ENCODE results near the gene THAP7. TPM values are rescaled to one million over a fixed set of nuclear protein-coding genes. Genes with fewer than 3 reads are reported as not detected.
A peak's percentile ranks its signal among the peaks of the same experiment; 100 is the strongest.

THAP7 gene
- total and polyA plus RNA-seq, 9 of the 15 experiments (the other 6 are each of a cell fraction or from before 2014, with no cell fraction given): 7.9 to 263 (median 84.1) TPM

DNA sequence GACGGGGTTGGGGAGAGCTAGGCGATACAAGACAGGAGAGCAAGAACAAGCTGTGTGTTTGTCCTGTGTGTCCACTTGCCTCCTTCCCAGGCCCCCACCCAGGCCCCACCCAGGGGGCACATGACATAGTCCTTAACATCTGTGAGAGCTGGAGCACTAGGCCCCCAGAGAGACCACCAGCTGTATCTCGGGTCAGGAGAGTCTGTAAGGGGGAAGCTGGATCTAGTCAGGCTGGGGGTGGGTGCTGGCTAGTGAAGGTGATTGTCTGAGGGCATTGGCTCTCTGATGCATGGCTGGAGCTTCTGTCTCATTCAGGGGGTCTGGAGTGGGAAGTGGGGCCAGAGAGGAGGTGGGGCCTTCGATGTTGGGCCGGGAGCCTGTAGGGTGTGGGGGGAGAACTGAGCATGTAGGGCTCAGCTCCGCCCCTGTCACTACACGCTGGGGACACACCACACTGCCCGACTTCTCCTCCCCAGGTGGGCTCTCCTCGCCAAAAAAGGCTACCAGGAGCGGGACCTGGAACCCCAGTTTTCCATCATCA lies 13.6 kb upstream of the THAP7 start (continued):
- TF ChIP-seq, protein P1, sequence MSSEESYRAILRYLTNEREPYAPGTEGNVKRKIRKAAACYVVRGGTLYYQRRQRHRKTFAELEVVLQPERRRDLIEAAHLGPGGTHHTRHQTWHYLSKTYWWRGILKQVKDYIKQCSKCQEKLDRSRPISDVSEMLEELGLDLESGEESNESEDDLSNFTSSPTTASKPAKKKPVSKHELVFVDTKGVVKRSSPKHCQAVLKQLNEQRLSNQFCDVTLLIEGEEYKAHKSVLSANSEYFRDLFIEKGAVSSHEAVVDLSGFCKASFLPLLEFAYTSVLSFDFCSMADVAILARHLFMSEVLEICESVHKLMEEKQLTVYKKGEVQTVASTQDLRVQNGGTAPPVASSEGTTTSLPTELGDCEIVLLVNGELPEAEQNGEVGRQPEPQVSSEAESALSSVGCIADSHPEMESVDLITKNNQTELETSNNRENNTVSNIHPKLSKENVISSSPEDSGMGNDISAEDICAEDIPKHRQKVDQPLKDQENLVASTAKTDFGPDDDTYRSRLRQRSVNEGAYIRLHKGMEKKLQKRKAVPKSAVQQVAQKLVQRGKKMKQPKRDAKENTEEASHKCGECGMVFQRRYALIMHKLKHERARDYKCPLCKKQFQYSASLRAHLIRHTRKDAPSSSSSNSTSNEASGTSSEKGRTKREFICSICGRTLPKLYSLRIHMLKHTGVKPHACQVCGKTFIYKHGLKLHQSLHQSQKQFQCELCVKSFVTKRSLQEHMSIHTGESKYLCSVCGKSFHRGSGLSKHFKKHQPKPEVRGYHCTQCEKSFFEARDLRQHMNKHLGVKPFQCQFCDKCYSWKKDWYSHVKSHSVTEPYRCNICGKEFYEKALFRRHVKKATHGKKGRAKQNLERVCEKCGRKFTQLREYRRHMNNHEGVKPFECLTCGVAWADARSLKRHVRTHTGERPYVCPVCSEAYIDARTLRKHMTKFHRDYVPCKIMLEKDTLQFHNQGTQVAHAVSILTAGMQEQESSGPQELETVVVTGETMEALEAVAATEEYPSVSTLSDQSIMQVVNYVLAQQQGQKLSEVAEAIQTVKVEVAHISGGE (CRISPR knock-in tag; IDR thresholded peaks at IDR 0.05): no peak
- TF ChIP-seq XRCC5 (IDR thresholded peaks at IDR 0.05; ENCODE audit: low read depth, low read length): no peak
- TF ChIP-seq, protein P2, sequence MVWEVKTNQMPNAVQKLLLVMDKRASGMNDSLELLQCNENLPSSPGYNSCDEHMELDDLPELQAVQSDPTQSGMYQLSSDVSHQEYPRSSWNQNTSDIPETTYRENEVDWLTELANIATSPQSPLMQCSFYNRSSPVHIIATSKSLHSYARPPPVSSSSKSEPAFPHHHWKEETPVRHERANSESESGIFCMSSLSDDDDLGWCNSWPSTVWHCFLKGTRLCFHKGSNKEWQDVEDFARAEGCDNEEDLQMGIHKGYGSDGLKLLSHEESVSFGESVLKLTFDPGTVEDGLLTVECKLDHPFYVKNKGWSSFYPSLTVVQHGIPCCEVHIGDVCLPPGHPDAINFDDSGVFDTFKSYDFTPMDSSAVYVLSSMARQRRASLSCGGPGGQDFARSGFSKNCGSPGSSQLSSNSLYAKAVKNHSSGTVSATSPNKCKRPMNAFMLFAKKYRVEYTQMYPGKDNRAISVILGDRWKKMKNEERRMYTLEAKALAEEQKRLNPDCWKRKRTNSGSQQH (CRISPR knock-in tag; IDR thresholded peaks at IDR 0.05): peak; percentile 92; the same call in 1 of the 2 replicates
- no peak for TF ChIP-seq GTF2E2 (tag; IDR thresholded peaks at IDR 0.05)
- TF ChIP-seq TCF3 (CRISPR knock-in tag; IDR thresholded peaks at IDR 0.05): no peak
- 0 out of 2 replicates have a peak, but pooled peaks have one; percentile 60 for TF ChIP-seq RFX7 (CRISPR knock-in tag; IDR thresholded peaks at IDR 0.05)
- TF ChIP-seq ZNF41 (CRISPR knock-in tag; conservative IDR thresholded peaks at IDR 0.05): 0 out of 2 replicates have a peak, but pooled peaks have one; percentile 8
- no peak; the same call in 1 of the 2 replicates for TF ChIP-seq CREB1 (IDR thresholded peaks at IDR 0.05)
- no peak for TF ChIP-seq CREB1 (CRISPR knock-in tag; IDR thresholded peaks at IDR 0.05)
- TF ChIP-seq, protein P3, sequence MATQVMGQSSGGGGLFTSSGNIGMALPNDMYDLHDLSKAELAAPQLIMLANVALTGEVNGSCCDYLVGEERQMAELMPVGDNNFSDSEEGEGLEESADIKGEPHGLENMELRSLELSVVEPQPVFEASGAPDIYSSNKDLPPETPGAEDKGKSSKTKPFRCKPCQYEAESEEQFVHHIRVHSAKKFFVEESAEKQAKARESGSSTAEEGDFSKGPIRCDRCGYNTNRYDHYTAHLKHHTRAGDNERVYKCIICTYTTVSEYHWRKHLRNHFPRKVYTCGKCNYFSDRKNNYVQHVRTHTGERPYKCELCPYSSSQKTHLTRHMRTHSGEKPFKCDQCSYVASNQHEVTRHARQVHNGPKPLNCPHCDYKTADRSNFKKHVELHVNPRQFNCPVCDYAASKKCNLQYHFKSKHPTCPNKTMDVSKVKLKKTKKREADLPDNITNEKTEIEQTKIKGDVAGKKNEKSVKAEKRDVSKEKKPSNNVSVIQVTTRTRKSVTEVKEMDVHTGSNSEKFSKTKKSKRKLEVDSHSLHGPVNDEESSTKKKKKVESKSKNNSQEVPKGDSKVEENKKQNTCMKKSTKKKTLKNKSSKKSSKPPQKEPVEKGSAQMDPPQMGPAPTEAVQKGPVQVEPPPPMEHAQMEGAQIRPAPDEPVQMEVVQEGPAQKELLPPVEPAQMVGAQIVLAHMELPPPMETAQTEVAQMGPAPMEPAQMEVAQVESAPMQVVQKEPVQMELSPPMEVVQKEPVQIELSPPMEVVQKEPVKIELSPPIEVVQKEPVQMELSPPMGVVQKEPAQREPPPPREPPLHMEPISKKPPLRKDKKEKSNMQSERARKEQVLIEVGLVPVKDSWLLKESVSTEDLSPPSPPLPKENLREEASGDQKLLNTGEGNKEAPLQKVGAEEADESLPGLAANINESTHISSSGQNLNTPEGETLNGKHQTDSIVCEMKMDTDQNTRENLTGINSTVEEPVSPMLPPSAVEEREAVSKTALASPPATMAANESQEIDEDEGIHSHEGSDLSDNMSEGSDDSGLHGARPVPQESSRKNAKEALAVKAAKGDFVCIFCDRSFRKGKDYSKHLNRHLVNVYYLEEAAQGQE (IDR thresholded peaks at IDR 0.05; ENCODE audit: borderline replicate concordance): no peak
- TF ChIP-seq, protein P3 (CRISPR knock-in tag; IDR thresholded peaks at IDR 0.05; ENCODE audit: low read depth): peak; percentile 62
- TF ChIP-seq, protein P4, sequence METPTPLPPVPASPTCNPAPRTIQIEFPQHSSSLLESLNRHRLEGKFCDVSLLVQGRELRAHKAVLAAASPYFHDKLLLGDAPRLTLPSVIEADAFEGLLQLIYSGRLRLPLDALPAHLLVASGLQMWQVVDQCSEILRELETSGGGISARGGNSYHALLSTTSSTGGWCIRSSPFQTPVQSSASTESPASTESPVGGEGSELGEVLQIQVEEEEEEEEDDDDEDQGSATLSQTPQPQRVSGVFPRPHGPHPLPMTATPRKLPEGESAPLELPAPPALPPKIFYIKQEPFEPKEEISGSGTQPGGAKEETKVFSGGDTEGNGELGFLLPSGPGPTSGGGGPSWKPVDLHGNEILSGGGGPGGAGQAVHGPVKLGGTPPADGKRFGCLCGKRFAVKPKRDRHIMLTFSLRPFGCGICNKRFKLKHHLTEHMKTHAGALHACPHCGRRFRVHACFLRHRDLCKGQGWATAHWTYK (CRISPR knock-in tag; IDR thresholded peaks at IDR 0.05): peak; percentile 56
- TF ChIP-seq DACH1 (IDR thresholded peaks at IDR 0.05; ENCODE audit: partially characterized antibody): no peak
- no peak for TF ChIP-seq ARHGAP35 (IDR thresholded peaks at IDR 0.05; ENCODE audit: partially characterized antibody)
